Urinary bladder (tissue), 4 donors: Measurements from ENCODE around the gene CMTM8. TPM values are rescaled to one million over a fixed set of nuclear protein-coding genes. Genes with fewer than 3 reads are reported as not detected.
"Not testable (repeated sequence)": the region's sequence is repeated elsewhere in the genome, so short reads cannot be mapped to it uniquely, and the experiment has no call there.

Experiments
- DNase-seq: peaks from one replicate; pipeline ENCODE4 v3.0.0-alpha.2; 2015; ENCODE audit errors: extremely low spot score
- H3K27ac ChIP-seq: one replicate; pipeline ENCODE4 v1.5.1; 2013; ENCODE audit warnings: low read depth, mild to moderate bottlenecking, moderate library complexity
- H3K36me3 ChIP-seq: one replicate; pipeline ENCODE4 v1.6.1; 2013; ENCODE audit warnings: mild to moderate bottlenecking, moderate library complexity; ENCODE audit not compliant: insufficient read depth
- H3K4me1 ChIP-seq: one replicate; pipeline ENCODE4 v1.6.1; 2013; ENCODE audit warnings: mild to moderate bottlenecking, moderate library complexity; ENCODE audit not compliant: insufficient read depth
- H3K4me3 ChIP-seq: one replicate; pipeline ENCODE4 v1.5.1; 2013; ENCODE audit warnings: low read depth, low read length
- WGBS: extraction: QIAGEN DNeasy Blood & Tissue Kit; methylation state at CpG from one replicate; pipeline ENCODE4 v1.1.7; 2013; 5-methylcytosine and 5-hydroxymethylcytosine counted together
- polyA plus RNA-seq: library from polyadenylated mRNA; stranded (reverse); fragments of 200-250 nt; gene quantifications from one replicate; pipeline ENCODE4 v1.2.3, GENCODE V29; 2013
- total RNA-seq: library from RNA; depleted of rRNA; stranded (reverse); fragments of >200 nt; gene quantifications from one replicate; pipeline ENCODE4 v1.2.3, GENCODE V29; 2014
- donor health status: healthy with polysubstance abuse.
- donor health status: healthy.

Gene CMTM8
- total and polyA plus RNA-seq, 2 donors = 1.6 to 10.0 TPM

GRCh38 chr3:32215185-32215584 is 23.3 kb upstream of the CMTM8 start:
- Histone ChIP-seq H3K36me3 (no peaks in the 10 kb centered on the region), H3K27ac (no peak overlapping the region), H3K4me1 (no peaks in the 10 kb centered on the region), H3K4me3 (no peak overlapping the region)
- DNase-seq = no peak
- WGBS = 77% methylated on average over 2 of the region's 2 CpGs

- DNase-seq = no peak
- WGBS = 68% methylated on average over 10 of the region's 10 CpGs
- Histone ChIP-seq H3K36me3 (no peaks in the 10 kb centered on the region), H3K4me3 (no peak overlapping the region), H3K4me1 (no peaks in the 10 kb centered on the region), H3K27ac (no peak overlapping the region)
Measured at GRCh38 chr3:32216172-32216783, 22.2 kb upstream of the CMTM8 start.

DNA sequence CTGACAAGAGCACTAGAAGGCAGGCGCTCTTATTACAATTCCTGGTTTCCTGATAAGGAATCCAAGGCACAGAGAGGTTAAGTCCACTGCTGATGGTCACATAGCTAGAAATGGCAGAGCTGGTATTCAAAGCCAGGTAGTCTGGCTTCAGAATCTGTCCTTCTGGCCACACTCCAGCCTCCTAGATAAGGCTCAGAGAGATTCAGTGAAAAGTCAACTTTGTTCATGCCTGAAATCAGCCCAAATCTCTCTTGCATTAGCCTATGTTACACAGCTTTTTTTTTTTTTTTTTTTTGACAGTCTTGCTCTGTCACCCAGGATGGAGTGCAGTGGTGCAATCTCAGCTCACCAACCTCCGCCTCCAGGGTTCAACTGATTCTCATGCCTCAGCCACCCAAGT is 21.1 kb upstream of the CMTM8 start:
- Histone ChIP-seq H3K4me3 (no peak overlapping the region), H3K4me1 (no peaks in the 10 kb centered on the region), H3K27ac (no peak overlapping the region), H3K36me3 (no peaks in the 10 kb centered on the region)
- WGBS = 86% methylated on average over 2 of the region's 2 CpGs
- no peak for DNase-seq

- Histone ChIP-seq H3K4me3 (no peak overlapping the region), H3K36me3 (no peaks in the 10 kb centered on the region), H3K4me1 (no peaks in the 10 kb centered on the region), H3K27ac (no peak overlapping the region)
- DNase-seq = no peak
- WGBS = 82% methylated on average over 4 of the region's 4 CpGs
Measured at GRCh38 chr3:32219537-32219936, 18.9 kb upstream of the CMTM8 start.

DNA sequence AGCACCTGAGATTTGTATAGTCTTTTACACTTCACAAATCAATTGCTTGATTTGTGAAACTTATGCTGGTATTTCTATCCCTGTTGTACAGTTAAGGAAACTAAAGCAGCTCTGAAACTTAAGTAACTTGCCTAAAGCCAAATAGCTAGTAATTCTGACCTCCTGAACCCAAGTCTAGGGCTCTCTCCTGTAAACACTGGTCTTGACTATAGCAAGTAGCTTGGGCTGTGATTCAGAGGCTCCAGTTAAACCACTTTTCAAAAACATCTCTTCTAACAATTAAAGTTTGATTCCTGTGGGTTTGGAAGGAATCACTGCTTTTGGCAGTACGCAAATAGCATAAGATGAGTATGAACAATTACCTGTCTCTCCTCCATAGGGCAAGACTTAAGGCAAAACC is 18.5 kb upstream of the CMTM8 start:
- no peaks in the 10 kb centered on the region for H3K36me3 ChIP-seq
- DNase-seq = no peak
- H3K4me1 ChIP-seq = no peaks in the 10 kb centered on the region
- 99% methylated on average over 1 of the region's 1 CpG for WGBS
- no peak overlapping the region for H3K27ac ChIP-seq
- H3K4me3 ChIP-seq = no peak overlapping the region

GRCh38 chr3:32222950-32223349 is 15.5 kb upstream of the CMTM8 start:
- H3K4me1 ChIP-seq = no peaks in the 10 kb centered on the region
- H3K27ac ChIP-seq = no peak overlapping the region
- WGBS = 92% methylated on average over 3 of the region's 3 CpGs
- H3K36me3 ChIP-seq = no peaks in the 10 kb centered on the region
- DNase-seq = no peak
- H3K4me3 ChIP-seq = no peak overlapping the region

- no peak for DNase-seq
- WGBS = 64% methylated on average over 5 of the region's 5 CpGs
- no peak overlapping the region for H3K27ac ChIP-seq
- no peak overlapping the region for H3K4me3 ChIP-seq
- H3K4me1 ChIP-seq = no peaks in the 10 kb centered on the region
- no peaks in the 10 kb centered on the region for H3K36me3 ChIP-seq
Measured at GRCh38 chr3:32224016-32224516, 14.4 kb upstream of the CMTM8 start.

GRCh38 chr3:32226875-32227500 is 11.5 kb upstream of the CMTM8 start:
- H3K36me3 ChIP-seq = no peaks in the 10 kb centered on the region
- 86% methylated on average over 2 of the region's 2 CpGs for WGBS
- H3K4me1 ChIP-seq = no peaks in the 10 kb centered on the region
- H3K4me3 ChIP-seq = no peak overlapping the region
- H3K27ac ChIP-seq = no peak overlapping the region
- no peak for DNase-seq

DNA sequence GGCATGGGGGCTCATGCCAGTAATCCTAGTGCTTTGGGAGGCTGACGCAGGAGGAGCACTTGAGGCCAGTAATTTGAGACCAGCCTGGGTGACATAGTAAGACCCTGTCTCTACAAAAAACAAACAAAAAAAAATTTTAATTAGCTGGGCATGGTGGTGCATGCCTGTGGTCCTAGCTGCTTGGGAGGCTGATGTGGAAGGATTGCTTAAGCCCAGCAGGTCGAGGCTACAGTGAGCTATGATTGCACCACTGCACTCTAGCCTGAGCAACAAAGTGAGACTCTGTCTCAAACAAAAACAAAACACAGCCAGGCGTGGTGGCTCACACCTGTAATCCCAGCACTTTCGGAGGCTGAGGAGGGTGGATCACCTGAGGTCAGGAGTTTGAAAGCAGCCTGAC is 9.7 kb upstream of the CMTM8 start:
- DNase-seq, H3K4me1 ChIP-seq, H3K27ac ChIP-seq, H3K4me3 ChIP-seq, H3K36me3 ChIP-seq: not testable (repeated sequence)
- 92% methylated on average over 4 of the region's 4 CpGs for WGBS

DNA sequence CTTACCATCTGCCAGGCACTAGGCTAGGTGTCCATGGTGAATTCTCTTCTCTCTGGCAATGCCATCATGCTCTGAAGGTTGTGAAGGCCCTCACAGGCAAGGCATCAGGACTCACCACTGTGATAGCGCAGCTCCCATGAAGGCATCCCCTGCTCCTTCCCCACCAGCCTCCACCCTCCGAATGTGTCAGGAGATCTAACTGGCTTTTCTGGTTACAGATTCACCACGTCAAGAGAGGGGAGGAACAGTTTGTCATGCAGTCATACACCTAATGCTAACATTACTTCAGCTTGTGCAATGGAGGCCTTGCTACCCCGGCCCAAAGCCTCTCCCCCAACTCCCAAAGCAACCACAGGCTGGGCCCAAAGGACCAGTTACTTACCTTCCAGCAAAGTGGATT is 8.9 kb upstream of the CMTM8 start:
- no peak for DNase-seq
- no peak overlapping the region for H3K4me3 ChIP-seq
- H3K4me1 ChIP-seq = no peaks in the 10 kb centered on the region
- no peaks in the 10 kb centered on the region for H3K36me3 ChIP-seq
- H3K27ac ChIP-seq = no peak overlapping the region
- 91% methylated on average over 4 of the region's 4 CpGs for WGBS

DNA sequence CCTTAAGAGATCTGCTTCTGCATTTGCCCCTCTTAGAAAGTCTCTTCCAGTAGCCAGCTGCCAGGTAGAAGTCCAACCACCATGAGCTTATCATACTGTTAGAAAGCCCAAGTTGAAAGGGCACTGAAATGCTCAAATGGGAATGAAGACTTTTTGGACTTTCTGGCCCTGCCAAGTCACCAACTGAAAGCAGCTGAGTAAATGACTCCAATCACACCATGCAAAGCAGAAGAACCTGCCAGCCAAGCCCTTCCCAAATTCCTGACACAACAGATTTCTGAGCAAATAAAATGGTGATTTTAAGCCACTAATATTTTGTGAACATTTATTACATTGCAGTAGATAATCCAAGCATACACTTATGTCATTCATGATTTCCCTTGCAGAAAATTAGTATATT is 2.1 kb upstream of the CMTM8 start:
- no peaks in the 10 kb centered on the region for H3K36me3 ChIP-seq
- H3K4me3 ChIP-seq = no peak overlapping the region
- H3K27ac ChIP-seq = no peak overlapping the region
- no peaks in the 10 kb centered on the region for H3K4me1 ChIP-seq
- DNase-seq = no peak

DNA sequence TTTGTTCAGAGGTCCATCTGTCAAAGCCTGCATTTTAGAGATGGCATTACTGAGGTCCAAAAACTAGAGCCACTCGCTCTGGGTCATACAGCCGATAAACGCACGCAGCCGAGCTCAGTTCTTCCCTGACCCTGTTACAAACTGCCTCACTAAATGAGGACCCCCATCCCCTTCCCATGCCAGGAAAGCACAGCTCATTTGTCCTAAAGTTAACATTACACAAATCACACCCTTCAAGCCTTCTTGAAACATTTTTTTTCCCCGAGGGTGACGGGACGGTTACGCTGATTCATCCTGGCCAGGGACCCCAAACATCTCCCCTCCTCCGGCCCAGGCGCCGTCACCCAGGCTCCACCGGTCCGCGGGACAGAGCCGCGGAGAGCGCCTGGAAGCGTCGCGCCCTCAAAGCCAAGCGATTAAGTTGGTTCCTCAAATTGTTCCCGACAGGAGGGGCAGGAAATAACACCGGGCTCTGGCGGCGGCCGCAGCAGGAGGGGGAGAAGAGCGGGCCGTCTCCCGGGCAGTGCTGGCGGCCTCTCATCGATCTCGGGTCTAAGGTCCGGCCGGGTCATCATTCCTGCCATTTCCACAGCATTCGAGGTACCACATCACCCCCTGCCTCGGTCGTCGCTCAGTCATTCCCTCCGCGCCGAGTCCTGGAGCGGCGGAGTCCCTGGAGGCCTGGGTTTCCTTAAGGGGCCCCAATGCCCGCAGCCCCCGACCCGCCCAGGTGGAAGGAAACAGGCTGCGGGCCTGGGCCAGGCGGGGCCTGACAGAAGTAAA is 619 bp upstream of the CMTM8 start:
- Histone ChIP-seq H3K27ac (no peak overlapping the region), H3K36me3 (no peaks in the 10 kb centered on the region), H3K4me3 (peak overlapping the region; percentile 78), H3K4me1 (no peaks in the 10 kb centered on the region)
- WGBS = 10% methylated on average over 49 of the region's 49 CpGs
- DNase-seq = no peak

DNA sequence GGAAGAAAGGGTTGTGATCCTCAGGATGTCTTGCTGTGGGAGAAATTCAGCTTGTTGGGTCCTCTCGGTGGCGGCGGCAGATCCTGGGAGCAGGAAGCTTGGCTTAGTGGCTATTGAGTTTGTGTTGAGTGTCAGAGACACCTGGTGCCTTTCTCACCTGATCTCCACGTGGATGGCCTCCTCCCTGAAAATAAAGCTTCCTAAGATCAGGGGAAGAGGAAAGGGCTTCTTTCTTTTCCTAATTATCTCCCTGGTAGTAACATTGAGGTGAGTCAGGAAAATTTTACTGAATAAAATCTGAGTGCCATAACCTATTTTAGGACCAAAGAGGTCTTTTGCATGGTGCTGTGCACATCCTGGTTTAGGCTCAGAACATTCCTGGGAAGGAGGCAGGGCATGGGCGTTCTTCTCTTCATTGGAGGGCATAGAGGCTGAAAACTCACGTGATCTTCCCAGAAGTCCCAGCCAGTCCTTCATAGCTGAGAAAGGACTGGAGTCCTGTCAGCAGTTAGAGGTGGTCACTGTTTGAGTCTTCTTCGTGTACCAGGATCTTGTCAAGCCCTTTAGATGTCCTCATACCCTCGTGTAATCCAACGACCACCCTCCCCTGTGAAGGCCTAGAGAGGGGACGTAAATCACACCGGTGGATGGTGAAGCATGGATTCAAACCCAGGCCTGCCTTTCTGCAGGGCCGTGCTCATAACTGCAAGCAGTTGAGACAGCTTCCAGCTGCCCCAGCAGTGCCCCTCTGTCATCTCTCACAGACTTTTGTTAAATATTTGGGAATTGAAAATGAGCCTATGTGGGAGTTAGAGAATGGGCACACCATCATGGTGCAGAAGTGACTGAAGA is 1.1 kb downstream of the CMTM8 start:
- H3K36me3 ChIP-seq = no peaks in the 10 kb centered on the region
- DNase-seq = no peak
- H3K27ac ChIP-seq = no peak overlapping the region
- H3K4me3 ChIP-seq = peak overlapping the region; percentile 78
- 51% methylated on average over 12 of the region's 12 CpGs for WGBS
- H3K4me1 ChIP-seq = no peaks in the 10 kb centered on the region
